ENCODE results near the gene PCDH18. TPM values are rescaled to one million over a fixed set of nuclear protein-coding genes. Genes with fewer than 3 reads are reported as not detected.

The PCDH18 gene
- total and polyA plus RNA-seq, 2 of the 4 experiments (the other 2 are of a cell fraction): 41.3 to 119 TPM

DNA sequence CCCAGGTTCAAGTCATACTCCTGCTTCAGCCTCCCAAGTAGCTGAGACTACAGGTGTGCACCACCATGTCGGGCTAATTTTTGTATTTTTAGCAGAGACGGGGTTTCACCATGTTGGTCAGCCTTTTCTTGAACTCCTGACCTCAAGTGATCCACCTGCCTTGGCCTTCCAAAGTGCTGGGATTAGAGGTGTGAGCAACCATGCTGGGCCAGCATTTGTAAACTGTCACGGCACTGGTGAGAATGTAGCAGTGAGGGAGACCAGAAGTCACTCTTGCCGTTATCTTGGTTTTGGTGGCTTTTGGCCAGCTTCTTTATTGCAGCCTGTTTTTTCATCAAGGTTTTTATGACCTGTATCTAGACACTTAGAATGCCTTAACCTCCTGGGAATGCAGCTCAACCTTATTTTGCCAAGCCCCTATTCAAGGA, 22.4 kb downstream of the PCDH18 start:
- ChIA-PET POLR2A (ENCODE audit: unreplicated experiment) (no interaction called here), CTCF (interaction anchor here (0.8 kb wide), 1 partner anchor 10 kb away, joined by 3 read pairs; no protein-coding TSS in a partner anchor)
- WGBS, 2 experiments (ENCODE audit: extremely low coverage in 2 of 2, insufficient read length in 1 of 2): no CpG with 5 or more reads among the region's 4 CpGs
- H2BK120ac ChIP-seq (ENCODE audit: low read depth, low read length): peak overlapping the region; percentile 53
- H3K36me3 ChIP-seq (ENCODE audit: control insufficient read depth, insufficient read depth, low read length): no peaks in the 10 kb centered on the region
- no peak overlapping the region for H4K5ac ChIP-seq (ENCODE audit: low read depth, low read length)
- H3K27me3 ChIP-seq (ENCODE audit: control insufficient read depth, insufficient read depth, low read length): no peaks in the 10 kb centered on the region
- no peak overlapping the region for H3K4me2 ChIP-seq (ENCODE audit: low read depth, low read length)
- H3K4me3 ChIP-seq (ENCODE audit: insufficient read depth, low read depth, low read length): no peak overlapping the region
- H4K8ac ChIP-seq (ENCODE audit: low read depth in 2 of 2, low read length in 2 of 2): peak overlapping the region in 1 of 2 experiments; percentile 22; a peak in 1 of 4 replicates
- no peaks in the 10 kb centered on the region for H3K79me1 ChIP-seq (ENCODE audit: low read depth in 1 of 2, low read length in 2 of 2)
- H3K56ac ChIP-seq (ENCODE audit: extremely low read depth, insufficient read depth, low read length): no peak overlapping the region
- 0 out of 2 replicates have a peak overlapping the region, but pooled peaks have one; percentile 1 for H4K91ac ChIP-seq (ENCODE audit: insufficient read depth, low read depth, low read length)
- peaks cover 5% of the 10 kb centered on the region; the same call in 1 of the 2 replicates for H3K4me1 ChIP-seq (ENCODE audit: control insufficient read depth, insufficient read depth, low read length)
- H4K20me1 ChIP-seq (ENCODE audit: insufficient read depth, low read length): no peaks in the 10 kb centered on the region
- dilution Hi-C loops (cut with HindIII; ENCODE audit: low sequenced_read_pairs, unreplicated experiment): no loop called here
- no TSS peak for BruUV-seq (replicated peaks)
- H2BK5ac ChIP-seq (ENCODE audit: low read depth, low read length, poor library complexity, severe bottlenecking): no peak overlapping the region
- no peak overlapping the region for H2AK9ac ChIP-seq (replicated peaks; ENCODE audit: low read depth, low read length, poor library complexity)
- H2BK15ac ChIP-seq (ENCODE audit: low read depth, low read length): peak overlapping the region; percentile 6; the same call in 1 of the 3 replicates
- no peak for TF ChIP-seq MAZ (IDR thresholded peaks at IDR 0.05; ENCODE audit: borderline replicate concordance, low read depth, low read length)
- no peak for TF ChIP-seq FOS (IDR thresholded peaks at IDR 0.05; ENCODE audit: low read depth, low read length)
- no peak for TF ChIP-seq RAD21 (IDR thresholded peaks at IDR 0.05; ENCODE audit: low read length)
- TF ChIP-seq, protein P1, sequence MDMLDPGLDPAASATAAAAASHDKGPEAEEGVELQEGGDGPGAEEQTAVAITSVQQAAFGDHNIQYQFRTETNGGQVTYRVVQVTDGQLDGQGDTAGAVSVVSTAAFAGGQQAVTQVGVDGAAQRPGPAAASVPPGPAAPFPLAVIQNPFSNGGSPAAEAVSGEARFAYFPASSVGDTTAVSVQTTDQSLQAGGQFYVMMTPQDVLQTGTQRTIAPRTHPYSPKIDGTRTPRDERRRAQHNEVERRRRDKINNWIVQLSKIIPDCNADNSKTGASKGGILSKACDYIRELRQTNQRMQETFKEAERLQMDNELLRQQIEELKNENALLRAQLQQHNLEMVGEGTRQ (IDR thresholded peaks at IDR 0.05; ENCODE audit: low read depth, low read length): no peak
- TF ChIP-seq, protein P2, sequence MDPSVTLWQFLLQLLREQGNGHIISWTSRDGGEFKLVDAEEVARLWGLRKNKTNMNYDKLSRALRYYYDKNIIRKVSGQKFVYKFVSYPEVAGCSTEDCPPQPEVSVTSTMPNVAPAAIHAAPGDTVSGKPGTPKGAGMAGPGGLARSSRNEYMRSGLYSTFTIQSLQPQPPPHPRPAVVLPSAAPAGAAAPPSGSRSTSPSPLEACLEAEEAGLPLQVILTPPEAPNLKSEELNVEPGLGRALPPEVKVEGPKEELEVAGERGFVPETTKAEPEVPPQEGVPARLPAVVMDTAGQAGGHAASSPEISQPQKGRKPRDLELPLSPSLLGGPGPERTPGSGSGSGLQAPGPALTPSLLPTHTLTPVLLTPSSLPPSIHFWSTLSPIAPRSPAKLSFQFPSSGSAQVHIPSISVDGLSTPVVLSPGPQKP (IDR thresholded peaks at IDR 0.05; ENCODE audit: borderline replicate concordance, low read depth, low read length): no peak
- TF ChIP-seq POLR2A (IDR thresholded peaks at IDR 0.05; ENCODE audit: low read depth, low read length): no peak
- TF ChIP-seq NFE2L2 (IDR thresholded peaks at IDR 0.05; ENCODE audit: low read depth, low read length): no peak
- TF ChIP-seq, protein P3, sequence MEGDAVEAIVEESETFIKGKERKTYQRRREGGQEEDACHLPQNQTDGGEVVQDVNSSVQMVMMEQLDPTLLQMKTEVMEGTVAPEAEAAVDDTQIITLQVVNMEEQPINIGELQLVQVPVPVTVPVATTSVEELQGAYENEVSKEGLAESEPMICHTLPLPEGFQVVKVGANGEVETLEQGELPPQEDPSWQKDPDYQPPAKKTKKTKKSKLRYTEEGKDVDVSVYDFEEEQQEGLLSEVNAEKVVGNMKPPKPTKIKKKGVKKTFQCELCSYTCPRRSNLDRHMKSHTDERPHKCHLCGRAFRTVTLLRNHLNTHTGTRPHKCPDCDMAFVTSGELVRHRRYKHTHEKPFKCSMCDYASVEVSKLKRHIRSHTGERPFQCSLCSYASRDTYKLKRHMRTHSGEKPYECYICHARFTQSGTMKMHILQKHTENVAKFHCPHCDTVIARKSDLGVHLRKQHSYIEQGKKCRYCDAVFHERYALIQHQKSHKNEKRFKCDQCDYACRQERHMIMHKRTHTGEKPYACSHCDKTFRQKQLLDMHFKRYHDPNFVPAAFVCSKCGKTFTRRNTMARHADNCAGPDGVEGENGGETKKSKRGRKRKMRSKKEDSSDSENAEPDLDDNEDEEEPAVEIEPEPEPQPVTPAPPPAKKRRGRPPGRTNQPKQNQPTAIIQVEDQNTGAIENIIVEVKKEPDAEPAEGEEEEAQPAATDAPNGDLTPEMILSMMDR (conservative IDR thresholded peaks at IDR 0.05; ENCODE audit: low read depth, low read length): no peak
- TF ChIP-seq MXI1 (IDR thresholded peaks at IDR 0.05; ENCODE audit: borderline replicate concordance, low read depth, low read length): no peak
- no peak for TF ChIP-seq CEBPB (IDR thresholded peaks at IDR 0.05; ENCODE audit: low read depth, low read length)
- no peak for TF ChIP-seq CHD1 (IDR thresholded peaks at IDR 0.05; ENCODE audit: low read depth, low read length)
- no peak for TF ChIP-seq MAFK (IDR thresholded peaks at IDR 0.05; ENCODE audit: low read depth, low read length)
- no peak for TF ChIP-seq RCOR1 (IDR thresholded peaks at IDR 0.05; ENCODE audit: insufficient replicate concordance, low read length)
- no peak for TF ChIP-seq RFX5 (IDR thresholded peaks at IDR 0.05; ENCODE audit: low read depth, low read length)
- no peak for TF ChIP-seq BHLHE40 (IDR thresholded peaks at IDR 0.05; ENCODE audit: low read depth, low read length)
- no peak for TF ChIP-seq SMC3 (IDR thresholded peaks at IDR 0.05; ENCODE audit: low read depth, low read length)
- H2AK5ac ChIP-seq (ENCODE audit: low read depth, low read length): peak overlapping the region; percentile 23; the same call in 1 of the 2 replicates
- H3K9ac ChIP-seq (ENCODE audit: low read depth, low read length): no peak overlapping the region
- H2BK20ac ChIP-seq (ENCODE audit: low read depth, low read length): peak overlapping the region; percentile 38
- H2AFZ ChIP-seq (replicated peaks; ENCODE audit: low read length, poor library complexity): no peak overlapping the region
- H3K4ac ChIP-seq (ENCODE audit: low read depth, low read length): 0 out of 2 replicates have a peak overlapping the region, but pooled peaks have one; percentile 37
- H3K9me3 ChIP-seq (ENCODE audit: control insufficient read depth, insufficient read depth, low read length): no peaks in the 10 kb centered on the region
- no peak for DNase-seq
- intact Hi-C loops (cut with micrococcal nuclease): no loop called here
- H3K27ac ChIP-seq (ENCODE audit: insufficient read depth, low read length): no peak overlapping the region
- no peak overlapping the region for H3K23ac ChIP-seq (ENCODE audit: low read depth, low read length)
- no peak for ATAC-seq (ENCODE audit: low read depth)
- no peaks in the 10 kb centered on the region for H3K9me1 ChIP-seq (ENCODE audit: insufficient read depth, low read length)
- H3K14ac ChIP-seq (replicated peaks; ENCODE audit: low read depth, low read length): no peak overlapping the region
- no peak overlapping the region for H3K18ac ChIP-seq (ENCODE audit: low read depth, low read length)
- in situ Hi-C loops (cut with MboI; ENCODE audit: low sequenced_read_pairs): loop anchor here (25.0 kb wide), 1 partner anchor 223 kb away; no protein-coding TSS in a partner anchor
